Measurements from ENCODE around the gene GK2.

DNA sequence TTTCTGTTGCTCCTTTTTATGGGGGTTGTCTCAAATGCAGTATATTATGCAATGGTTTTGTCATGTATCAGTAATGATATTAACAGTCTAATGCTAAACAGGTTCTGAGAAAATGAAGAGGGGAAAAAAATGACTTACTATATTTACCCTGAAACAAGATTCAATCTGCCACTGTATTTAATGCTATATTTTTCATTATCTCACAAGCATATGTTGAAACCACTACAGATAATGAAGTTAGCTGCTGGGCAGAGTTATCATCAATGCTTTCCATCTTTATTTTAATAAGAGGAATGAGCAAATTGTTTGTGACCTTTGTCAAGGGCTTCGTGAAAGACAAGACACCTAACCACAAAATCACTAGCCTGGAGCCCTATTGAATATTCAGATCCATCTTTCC, 49.6 kb downstream of the GK2 start:
- no peak for TF ChIP-seq EZH2 (IDR thresholded peaks at IDR 0.05; ENCODE audit: low read length)
- TF ChIP-seq, protein P1, sequence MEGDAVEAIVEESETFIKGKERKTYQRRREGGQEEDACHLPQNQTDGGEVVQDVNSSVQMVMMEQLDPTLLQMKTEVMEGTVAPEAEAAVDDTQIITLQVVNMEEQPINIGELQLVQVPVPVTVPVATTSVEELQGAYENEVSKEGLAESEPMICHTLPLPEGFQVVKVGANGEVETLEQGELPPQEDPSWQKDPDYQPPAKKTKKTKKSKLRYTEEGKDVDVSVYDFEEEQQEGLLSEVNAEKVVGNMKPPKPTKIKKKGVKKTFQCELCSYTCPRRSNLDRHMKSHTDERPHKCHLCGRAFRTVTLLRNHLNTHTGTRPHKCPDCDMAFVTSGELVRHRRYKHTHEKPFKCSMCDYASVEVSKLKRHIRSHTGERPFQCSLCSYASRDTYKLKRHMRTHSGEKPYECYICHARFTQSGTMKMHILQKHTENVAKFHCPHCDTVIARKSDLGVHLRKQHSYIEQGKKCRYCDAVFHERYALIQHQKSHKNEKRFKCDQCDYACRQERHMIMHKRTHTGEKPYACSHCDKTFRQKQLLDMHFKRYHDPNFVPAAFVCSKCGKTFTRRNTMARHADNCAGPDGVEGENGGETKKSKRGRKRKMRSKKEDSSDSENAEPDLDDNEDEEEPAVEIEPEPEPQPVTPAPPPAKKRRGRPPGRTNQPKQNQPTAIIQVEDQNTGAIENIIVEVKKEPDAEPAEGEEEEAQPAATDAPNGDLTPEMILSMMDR (optimal IDR thresholded peaks at IDR 0.05 in 1 of 3, IDR thresholded peaks at IDR 0.05 in 1 of 3, conservative IDR thresholded peaks at IDR 0.05 in 1 of 3; ENCODE audit: extremely low read depth in 1 of 3, insufficient read depth in 2 of 3, low read length in 3 of 3), result no peak
